Neutrophil (primary cell): Measurements from ENCODE around the gene SLC39A6.

Experiments
- H3K27ac ChIP-seq: fragments of 200-600 bp; sonication (generic); 2 replicates; pipeline ENCODE4 v1.5.1; 2016; ENCODE audit warnings: mild to moderate bottlenecking, moderate library complexity
- H3K27me3 ChIP-seq: fragments of 200-600 bp; sonication (generic); 2 replicates; pipeline ENCODE4 v1.6.0; 2016; ENCODE audit warnings: mild to moderate bottlenecking
- H3K36me3 ChIP-seq: fragments of 200-600 bp; sonication (generic); 2 replicates; pipeline ENCODE4 v1.5.1; 2017
- H3K4me1 ChIP-seq, 2 experiments: fragments of 200-600 bp in 1 of 2; sonication (generic) in 1 of 2; 1 replicate in 1 of 2; 2 replicates in 1 of 2; pipeline versions ENCODE4 v1.5.1 to v1.6.1; 2013 to 2016; ENCODE audit warnings: low read depth in 1 of 2, low read length in 1 of 2, mild to moderate bottlenecking in 1 of 2, moderate library complexity in 1 of 2; ENCODE audit not compliant: control insufficient read depth in 1 of 2, insufficient read depth in 1 of 2
- H3K4me3 ChIP-seq, 2 experiments: fragments of 200-600 bp in 1 of 2; sonication (generic) in 1 of 2; 1 replicate in 1 of 2; 2 replicates in 1 of 2; pipeline ENCODE4 v1.5.1; 2013 to 2016; ENCODE audit warnings: low read depth in 1 of 2, low read length in 1 of 2, mild to moderate bottlenecking in 1 of 2, moderate library complexity in 1 of 2
- H3K9me3 ChIP-seq: fragments of 200-600 bp; sonication (generic); 2 replicates; pipeline ENCODE4 v1.5.1; 2016
- CTCF ChIP-seq: fragments of 200-600 bp; sonication (generic); IDR thresholded peaks from 2 replicates; pipeline ENCODE4 v1.5.1; 2016; ENCODE audit warnings: antibody characterized with exemption

SLC39A6 gene

GRCh38 chr18:36108601-36109000, 20.5 kb downstream of the SLC39A6 start:
- Histone ChIP-seq H3K36me3 (peaks cover 13% of the 10 kb centered on the region), H3K27me3 (no peaks in the 10 kb centered on the region), H3K9me3 (no peaks in the 10 kb centered on the region), H3K4me1 (no peaks in the 10 kb centered on the region), H3K27ac (no peak overlapping the region), H3K4me3 (no peak overlapping the region)
- no peak for TF ChIP-seq CTCF

- Histone ChIP-seq H3K27me3 (no peaks in the 10 kb centered on the region), H3K9me3 (no peaks in the 10 kb centered on the region), H3K4me1 (no peaks in the 10 kb centered on the region), H3K4me3 (no peak overlapping the region), H3K27ac (no peak overlapping the region), H3K36me3 (peaks cover 10% of the 10 kb centered on the region)
- no peak for TF ChIP-seq CTCF
Observed at GRCh38 chr18:36108196-36108595, 20.9 kb downstream of the SLC39A6 start.

GRCh38 chr18:36107477-36107876, 21.7 kb downstream of the SLC39A6 start:
- Histone ChIP-seq H3K27ac (no peak overlapping the region), H3K4me1 (no peaks in the 10 kb centered on the region), H3K9me3 (no peaks in the 10 kb centered on the region), H3K4me3 (no peak overlapping the region), H3K36me3 (peaks cover 8% of the 10 kb centered on the region), H3K27me3 (no peaks in the 10 kb centered on the region)
- TF ChIP-seq CTCF, result no peak

GRCh38 chr18:36104749-36105148, 24.4 kb downstream of the SLC39A6 start:
- Histone ChIP-seq H3K27me3 (no peaks in the 10 kb centered on the region), H3K4me3 (no peak overlapping the region), H3K4me1 (no peaks in the 10 kb centered on the region), H3K27ac (no peak overlapping the region), H3K36me3 (no peaks in the 10 kb centered on the region), H3K9me3 (no peaks in the 10 kb centered on the region)
- no peak for TF ChIP-seq CTCF

- H3K27ac ChIP-seq, result no peak overlapping the region
- TF ChIP-seq CTCF, result no peak
- no peak overlapping the region for H3K4me3 ChIP-seq
- H3K4me1 ChIP-seq, result no peaks in the 10 kb centered on the region
- H3K9me3 ChIP-seq, result no peaks in the 10 kb centered on the region
- no peaks in the 10 kb centered on the region for H3K36me3 ChIP-seq
- no peaks in the 10 kb centered on the region for H3K27me3 ChIP-seq
Observed at GRCh38 chr18:36101943-36102342, 27.2 kb downstream of the SLC39A6 start.

- no peaks in the 10 kb centered on the region for H3K36me3 ChIP-seq
Observed at GRCh38 chr18:36099311-36099710, 29.8 kb downstream of the SLC39A6 start.

More at GRCh38 chr18:36099311-36099710, 29.8 kb downstream of the SLC39A6 start:
- Histone ChIP-seq H3K4me1 (no peaks in the 10 kb centered on the region), H3K4me3 (no peak overlapping the region), H3K9me3 (no peaks in the 10 kb centered on the region), H3K27me3 (no peaks in the 10 kb centered on the region), H3K27ac (no peak overlapping the region)
- TF ChIP-seq CTCF, result no peak
